Measurements from ENCODE around the gene PDE8B.

Gene PDE8B

DNA sequence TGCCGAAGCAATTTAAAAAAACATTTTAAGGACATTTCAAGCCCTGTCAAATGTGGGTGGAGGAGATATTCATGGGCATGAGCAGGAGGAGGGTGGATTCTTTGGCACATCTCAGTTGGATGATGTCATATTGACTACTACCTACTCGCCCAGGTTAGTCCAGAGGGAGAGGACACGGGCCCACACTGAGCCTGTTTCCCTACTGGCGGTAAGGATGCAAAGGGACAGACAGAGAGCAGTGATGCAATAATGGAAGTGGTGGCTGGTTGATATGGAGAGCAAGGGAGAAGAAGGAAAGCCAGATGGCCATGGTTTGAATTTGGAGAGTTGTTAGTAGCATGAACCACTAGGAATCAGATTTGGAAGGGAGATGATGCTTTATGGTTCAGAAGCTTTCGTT is 34.1 kb upstream of the PDE8B start:
- H3K9me3 ChIP-seq (ENCODE audit: insufficient read depth, low read length) = no peaks in the 10 kb centered on the region
- no peaks in the 10 kb centered on the region for H4K20me1 ChIP-seq (ENCODE audit: insufficient read depth, low read length)
- H3K79me2 ChIP-seq (ENCODE audit: low read length) = no peaks in the 10 kb centered on the region
- H3K4me1 ChIP-seq (ENCODE audit: low read length) = no peaks in the 10 kb centered on the region
- H3K9ac ChIP-seq (ENCODE audit: low read length) = no peak overlapping the region
- no peaks in the 10 kb centered on the region for H3K27me3 ChIP-seq (ENCODE audit: low read depth, low read length)
- no peak overlapping the region for H3K4me3 ChIP-seq (ENCODE audit: low read length)
- no peak overlapping the region for H3K4me2 ChIP-seq (ENCODE audit: low read length)
- no peak for TF ChIP-seq EZH2phosphoT487 (IDR thresholded peaks at IDR 0.05; ENCODE audit: low read depth)
- TF ChIP-seq, protein P1, sequence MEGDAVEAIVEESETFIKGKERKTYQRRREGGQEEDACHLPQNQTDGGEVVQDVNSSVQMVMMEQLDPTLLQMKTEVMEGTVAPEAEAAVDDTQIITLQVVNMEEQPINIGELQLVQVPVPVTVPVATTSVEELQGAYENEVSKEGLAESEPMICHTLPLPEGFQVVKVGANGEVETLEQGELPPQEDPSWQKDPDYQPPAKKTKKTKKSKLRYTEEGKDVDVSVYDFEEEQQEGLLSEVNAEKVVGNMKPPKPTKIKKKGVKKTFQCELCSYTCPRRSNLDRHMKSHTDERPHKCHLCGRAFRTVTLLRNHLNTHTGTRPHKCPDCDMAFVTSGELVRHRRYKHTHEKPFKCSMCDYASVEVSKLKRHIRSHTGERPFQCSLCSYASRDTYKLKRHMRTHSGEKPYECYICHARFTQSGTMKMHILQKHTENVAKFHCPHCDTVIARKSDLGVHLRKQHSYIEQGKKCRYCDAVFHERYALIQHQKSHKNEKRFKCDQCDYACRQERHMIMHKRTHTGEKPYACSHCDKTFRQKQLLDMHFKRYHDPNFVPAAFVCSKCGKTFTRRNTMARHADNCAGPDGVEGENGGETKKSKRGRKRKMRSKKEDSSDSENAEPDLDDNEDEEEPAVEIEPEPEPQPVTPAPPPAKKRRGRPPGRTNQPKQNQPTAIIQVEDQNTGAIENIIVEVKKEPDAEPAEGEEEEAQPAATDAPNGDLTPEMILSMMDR (IDR thresholded peaks at IDR 0.05; ENCODE audit: low read depth, low read length) = no peak
- H2AFZ ChIP-seq (ENCODE audit: low read depth, low read length) = no peak overlapping the region
- H3K36me3 ChIP-seq (replicated peaks; ENCODE audit: low read depth, low read length) = no peaks in the 10 kb centered on the region
- H3K27ac ChIP-seq (ENCODE audit: low read length) = no peak overlapping the region

DNA sequence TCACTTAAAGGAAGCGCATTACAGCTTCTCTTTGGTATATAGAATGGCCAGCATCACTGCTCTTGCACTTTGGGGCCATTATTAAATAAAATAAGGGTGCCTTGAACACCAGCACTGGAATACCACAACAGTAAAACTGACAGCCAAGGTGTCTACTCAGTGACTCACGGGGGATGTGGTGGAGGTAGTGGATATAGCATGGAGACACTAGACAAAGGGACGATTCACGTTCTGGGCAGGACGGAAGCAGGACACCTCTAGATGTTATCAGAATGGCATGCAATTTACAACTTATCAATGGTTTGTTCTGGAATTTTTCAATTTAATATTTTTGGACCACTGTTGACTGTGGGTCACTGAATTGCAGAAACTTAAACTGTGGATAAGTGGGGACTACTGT is 32.9 kb upstream of the PDE8B start:
- Histone ChIP-seq H3K36me3 (replicated peaks; ENCODE audit: low read depth, low read length) (no peaks in the 10 kb centered on the region), H3K4me2 (ENCODE audit: low read length) (no peak overlapping the region), H3K9ac (ENCODE audit: low read length) (no peak overlapping the region), H3K4me1 (ENCODE audit: low read length) (peaks cover 5% of the 10 kb centered on the region), H3K27me3 (ENCODE audit: low read depth, low read length) (no peaks in the 10 kb centered on the region), H4K20me1 (ENCODE audit: insufficient read depth, low read length) (no peaks in the 10 kb centered on the region), H3K79me2 (ENCODE audit: low read length) (no peaks in the 10 kb centered on the region), H3K4me3 (ENCODE audit: low read length) (no peak overlapping the region), H2AFZ (ENCODE audit: low read depth, low read length) (no peak overlapping the region), H3K27ac (ENCODE audit: low read length) (no peak overlapping the region), H3K9me3 (ENCODE audit: insufficient read depth, low read length) (no peaks in the 10 kb centered on the region)
- TF ChIP-seq EZH2phosphoT487 (IDR thresholded peaks at IDR 0.05; ENCODE audit: low read depth) = no peak

DNA sequence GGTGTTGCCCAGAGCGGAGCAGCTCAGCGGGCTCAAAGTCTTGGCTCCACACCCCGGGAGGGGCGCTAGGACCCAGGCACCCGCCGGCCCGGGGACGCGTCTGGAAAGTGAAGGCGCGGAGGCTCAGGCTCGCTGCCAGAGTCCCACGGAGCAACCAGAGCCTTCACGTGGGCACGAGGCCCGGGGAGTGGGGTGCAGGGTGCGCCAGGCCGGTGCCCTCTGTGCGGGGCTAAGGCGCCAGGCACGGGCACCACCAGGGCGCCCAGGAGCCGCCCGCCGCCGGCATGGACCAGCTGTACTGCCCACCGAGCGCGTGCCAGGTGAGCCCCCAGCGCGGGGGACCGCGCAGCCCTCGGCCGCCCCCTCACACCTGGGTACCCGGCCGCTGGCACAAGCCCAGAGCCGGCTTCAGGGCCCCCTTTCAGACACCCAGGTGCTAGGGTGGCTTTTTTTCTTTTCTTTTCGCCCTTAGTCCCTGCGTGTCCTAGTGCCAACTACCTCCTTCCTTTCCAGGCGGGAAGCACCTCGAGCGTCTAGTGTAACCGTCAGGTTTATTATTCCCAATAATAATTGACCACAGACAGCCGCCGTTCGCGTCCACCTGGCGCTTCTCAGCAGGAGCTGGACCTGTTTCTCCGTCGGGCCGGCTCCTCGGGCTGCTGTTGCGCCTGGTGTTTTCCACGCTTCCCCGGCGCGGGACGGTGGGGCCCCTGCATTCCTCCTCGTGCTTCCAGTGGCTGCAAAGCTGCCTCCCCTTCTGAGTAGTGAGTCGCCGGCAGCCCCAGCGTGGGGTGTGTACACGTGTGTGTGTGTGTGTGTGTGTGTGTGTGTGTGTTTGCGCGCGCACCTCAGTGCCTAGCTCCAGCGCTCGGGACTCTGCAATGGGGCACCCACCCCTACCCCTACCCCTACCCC is 30.1 kb upstream of the PDE8B start:
- Histone ChIP-seq H3K36me3 (replicated peaks; ENCODE audit: low read depth, low read length) (no peaks in the 10 kb centered on the region), H3K27me3 (ENCODE audit: low read depth, low read length) (no peaks in the 10 kb centered on the region), H3K4me1 (ENCODE audit: low read length) (peaks cover 5% of the 10 kb centered on the region), H3K79me2 (ENCODE audit: low read length) (no peaks in the 10 kb centered on the region), H3K9ac (ENCODE audit: low read length) (no peak overlapping the region), H3K27ac (ENCODE audit: low read length) (no peak overlapping the region), H3K4me2 (ENCODE audit: low read length) (no peak overlapping the region), H2AFZ (ENCODE audit: low read depth, low read length) (no peak overlapping the region), H3K4me3 (ENCODE audit: low read length) (no peak overlapping the region), H3K9me3 (ENCODE audit: insufficient read depth, low read length) (no peaks in the 10 kb centered on the region), H4K20me1 (ENCODE audit: insufficient read depth, low read length) (no peaks in the 10 kb centered on the region)
- no peak for TF ChIP-seq EZH2phosphoT487 (IDR thresholded peaks at IDR 0.05; ENCODE audit: low read depth)
- TF ChIP-seq, protein P1 (IDR thresholded peaks at IDR 0.05; ENCODE audit: low read depth, low read length) = no peak

DNA sequence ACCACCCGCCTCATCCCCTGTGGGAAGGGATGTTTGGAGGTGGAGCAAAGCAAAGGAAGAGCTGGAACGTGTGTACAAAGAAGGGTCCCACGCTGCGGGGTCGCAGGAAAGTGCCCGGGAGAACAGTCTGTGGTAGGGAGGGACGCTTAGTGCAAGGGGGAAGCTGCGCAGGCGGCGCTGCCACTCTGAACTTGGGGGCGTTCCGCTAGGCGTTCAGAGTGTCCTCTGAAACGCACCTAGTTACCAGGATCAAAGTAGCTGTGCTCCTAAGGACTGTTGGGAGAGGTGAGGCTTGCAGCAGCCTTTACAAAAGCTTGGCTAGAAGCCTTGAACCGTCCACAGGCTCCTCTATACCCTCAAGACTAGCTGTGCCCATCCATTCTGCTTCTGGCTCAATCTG is 29.3 kb upstream of the PDE8B start:
- H3K36me3 ChIP-seq (replicated peaks; ENCODE audit: low read depth, low read length) = no peaks in the 10 kb centered on the region
- no peak overlapping the region for H2AFZ ChIP-seq (ENCODE audit: low read depth, low read length)
- H3K79me2 ChIP-seq (ENCODE audit: low read length) = no peaks in the 10 kb centered on the region
- H3K27ac ChIP-seq (ENCODE audit: low read length) = no peak overlapping the region
- no peak overlapping the region for H3K4me3 ChIP-seq (ENCODE audit: low read length)
- H4K20me1 ChIP-seq (ENCODE audit: insufficient read depth, low read length) = no peaks in the 10 kb centered on the region
- no peak overlapping the region for H3K9ac ChIP-seq (ENCODE audit: low read length)
- TF ChIP-seq EZH2phosphoT487 (IDR thresholded peaks at IDR 0.05; ENCODE audit: low read depth) = no peak
- TF ChIP-seq, protein P1 (IDR thresholded peaks at IDR 0.05; ENCODE audit: low read depth, low read length) = no peak
- no peaks in the 10 kb centered on the region for H3K27me3 ChIP-seq (ENCODE audit: low read depth, low read length)
- H3K9me3 ChIP-seq (ENCODE audit: insufficient read depth, low read length) = no peaks in the 10 kb centered on the region
- H3K4me2 ChIP-seq (ENCODE audit: low read length) = no peak overlapping the region
- peaks cover 5% of the 10 kb centered on the region for H3K4me1 ChIP-seq (ENCODE audit: low read length)
